Measurements from ENCODE around the gene UGT1A4.

The UGT1A4 gene

DNA sequence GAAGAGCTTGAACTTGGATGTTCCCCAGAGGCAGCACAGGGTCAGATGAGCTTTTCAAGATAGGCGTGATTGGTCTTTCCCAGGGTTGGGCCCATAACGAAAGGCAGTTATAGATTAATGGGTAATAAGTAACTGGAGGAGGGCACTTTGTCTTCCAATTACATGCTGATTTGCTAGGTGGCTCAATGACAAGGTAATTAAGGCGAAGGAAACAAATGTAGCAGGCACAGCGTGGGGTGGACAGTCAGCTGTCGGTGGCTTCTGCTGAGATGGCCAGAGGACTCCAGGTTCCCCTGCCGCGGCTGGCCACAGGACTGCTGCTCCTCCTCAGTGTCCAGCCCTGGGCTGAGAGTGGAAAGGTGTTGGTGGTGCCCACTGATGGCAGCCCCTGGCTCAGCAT lies at the start of gene UGT1A4:
TSS of gene UGT1A4 (plus strand) at position 185 of the 400 bp plus-strand sequence. CDS start at position 270, 85 bp downstream.
- no peaks in the 10 kb centered on the region for H3K9me3 Mint-ChIP-seq
- H3K4me3 Mint-ChIP-seq, result no peak within 1 kb of the TSS
- H3K27ac Mint-ChIP-seq, result no peak within 1 kb of the TSS
- no peaks in the 10 kb centered on the region for H3K36me3 Mint-ChIP-seq (ENCODE audit: low read depth)
- peaks cover 46% of the 10 kb centered on the region for H3K27me3 Mint-ChIP-seq
- H3K4me1 Mint-ChIP-seq (ENCODE audit: low read depth), result no peaks in the 10 kb centered on the region

DNA sequence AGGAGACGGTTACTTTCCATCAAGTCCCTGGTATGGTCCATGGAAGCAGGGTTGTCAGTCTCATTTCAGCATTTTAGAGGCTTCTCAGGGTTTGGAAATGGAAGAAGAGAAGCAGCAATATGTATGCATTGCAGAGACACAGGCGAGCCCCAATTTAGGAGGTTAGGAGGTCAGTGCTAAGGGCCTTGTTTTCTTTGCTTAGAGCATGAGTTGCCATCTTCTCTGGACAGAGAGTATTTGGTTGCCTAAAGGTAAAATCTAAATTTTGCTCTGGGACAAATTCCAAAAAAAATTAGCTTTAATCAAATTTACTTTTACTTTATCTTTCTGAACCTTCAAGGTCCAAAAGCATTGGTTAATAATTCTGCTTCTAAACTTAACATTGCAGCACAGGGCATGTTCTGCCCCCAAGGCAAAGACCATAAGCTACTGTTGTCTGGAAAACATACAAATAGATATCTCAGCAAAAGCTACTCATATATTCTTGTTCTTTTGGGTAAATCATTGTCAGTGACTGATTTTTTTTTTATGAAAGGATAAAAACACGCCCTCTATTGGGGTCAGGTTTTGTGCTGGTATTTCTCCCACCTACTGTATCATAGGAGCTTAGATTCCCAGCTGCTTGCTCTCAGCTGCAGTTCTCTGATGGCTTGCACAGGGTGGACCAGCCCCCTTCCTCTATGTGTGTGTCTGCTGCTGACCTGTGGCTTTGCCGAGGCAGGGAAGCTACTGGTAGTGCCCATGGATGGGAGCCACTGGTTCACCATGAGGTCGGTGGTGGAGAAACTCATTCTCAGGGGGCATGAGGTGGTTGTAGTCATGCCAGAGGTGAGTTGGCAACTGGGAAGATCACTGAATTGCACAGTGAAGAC lies 47.0 kb upstream of the UGT1A4 start, which contains the start of gene UGT1A9:
TSS of gene UGT1A9 (plus strand) at position 609 of the 872 bp plus-strand sequence. CDS start at position 646, 37 bp downstream.
- Mint-ChIP-seq H3K36me3 (ENCODE audit: low read depth) (no peaks in the 10 kb centered on the region), H3K27me3 (peaks cover 33% of the 10 kb centered on the region)

DNA sequence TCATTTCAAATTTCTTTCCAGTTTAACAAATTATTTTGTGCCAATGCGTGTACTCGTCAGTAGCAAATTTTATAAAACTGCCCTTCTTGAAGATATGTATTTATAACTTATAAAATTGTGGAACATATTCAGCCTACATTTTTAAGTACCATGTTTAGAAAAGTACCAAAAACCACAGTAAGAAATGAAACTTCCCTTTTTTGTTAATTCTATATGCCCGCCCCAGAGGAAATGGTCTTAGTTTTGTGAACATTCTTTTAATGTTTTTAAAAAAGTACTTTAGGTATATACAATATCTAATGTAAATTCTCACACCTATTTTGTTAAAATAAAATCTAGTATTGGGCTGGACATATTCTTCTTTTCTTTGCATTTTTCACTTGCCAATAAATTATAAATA lies 45.6 kb upstream of the UGT1A4 start:
- H3K9me3 Mint-ChIP-seq, result no peaks in the 10 kb centered on the region
- peaks cover 42% of the 10 kb centered on the region for H3K27me3 Mint-ChIP-seq

More for the DNA sequence above, 47.0 kb upstream of the UGT1A4 start, which contains the start of gene UGT1A9:
- Mint-ChIP-seq H3K27ac (no peak within 1 kb of the TSS), H3K4me3 (no peak within 1 kb of the TSS), H3K4me1 (ENCODE audit: low read depth) (no peaks in the 10 kb centered on the region), H3K9me3 (no peaks in the 10 kb centered on the region)

DNA sequence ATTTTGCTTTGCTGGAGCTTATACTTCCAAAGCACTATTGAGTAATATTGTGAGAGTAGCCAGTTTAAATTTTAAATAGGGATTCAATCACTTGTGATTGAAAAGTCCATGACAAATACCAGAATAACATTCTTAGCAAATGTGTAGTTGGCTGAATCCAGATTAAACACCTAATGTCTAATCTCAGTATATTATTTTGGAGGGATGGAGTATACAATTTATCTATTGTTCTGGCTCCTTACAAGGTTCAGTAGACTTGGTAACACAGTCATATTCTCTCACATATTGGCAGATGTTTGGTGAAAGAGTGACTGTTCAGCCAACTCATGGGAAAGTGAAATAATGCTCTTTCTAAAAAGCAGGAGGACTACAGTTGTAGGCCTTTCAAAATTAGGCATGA lies 44.6 kb upstream of the UGT1A4 start:
- Mint-ChIP-seq H3K9me3 (no peaks in the 10 kb centered on the region), H3K36me3 (ENCODE audit: low read depth) (no peaks in the 10 kb centered on the region)

More for the DNA sequence above, 45.6 kb upstream of the UGT1A4 start:
- H3K4me1 Mint-ChIP-seq (ENCODE audit: low read depth), result no peaks in the 10 kb centered on the region
- H3K36me3 Mint-ChIP-seq (ENCODE audit: low read depth), result no peaks in the 10 kb centered on the region
- H3K27ac Mint-ChIP-seq, result no peak overlapping the region
- H3K4me3 Mint-ChIP-seq, result no peak overlapping the region

DNA sequence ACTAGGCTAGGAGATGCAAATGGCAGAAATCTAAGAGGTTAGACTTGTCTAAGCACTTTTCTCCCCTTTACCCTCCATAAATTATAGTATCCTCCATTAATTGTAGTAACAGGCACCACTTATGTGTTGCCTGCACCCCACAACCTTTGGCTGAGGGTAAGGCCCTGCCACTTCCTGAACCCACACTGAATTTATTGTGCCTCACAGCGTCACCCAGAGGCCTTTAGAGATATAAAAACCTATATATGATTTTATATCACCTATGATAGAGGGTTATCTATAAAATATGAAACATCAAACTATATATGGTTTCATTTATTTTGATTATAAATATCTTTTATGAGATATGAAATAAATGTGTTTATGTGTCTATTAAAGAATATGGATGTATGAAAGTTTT lies 44.2 kb upstream of the UGT1A4 start:
- H3K36me3 Mint-ChIP-seq (ENCODE audit: low read depth), result no peaks in the 10 kb centered on the region
- no peak overlapping the region for H3K27ac Mint-ChIP-seq
- H3K4me3 Mint-ChIP-seq, result no peak overlapping the region
- H3K9me3 Mint-ChIP-seq, result no peaks in the 10 kb centered on the region
- no peaks in the 10 kb centered on the region for H3K4me1 Mint-ChIP-seq (ENCODE audit: low read depth)
- peaks cover 41% of the 10 kb centered on the region for H3K27me3 Mint-ChIP-seq

More for the DNA sequence above, 44.6 kb upstream of the UGT1A4 start:
- no peaks in the 10 kb centered on the region for H3K4me1 Mint-ChIP-seq (ENCODE audit: low read depth)
- H3K4me3 Mint-ChIP-seq, result no peak overlapping the region
- H3K27ac Mint-ChIP-seq, result no peak overlapping the region
- peaks cover 40% of the 10 kb centered on the region for H3K27me3 Mint-ChIP-seq

DNA sequence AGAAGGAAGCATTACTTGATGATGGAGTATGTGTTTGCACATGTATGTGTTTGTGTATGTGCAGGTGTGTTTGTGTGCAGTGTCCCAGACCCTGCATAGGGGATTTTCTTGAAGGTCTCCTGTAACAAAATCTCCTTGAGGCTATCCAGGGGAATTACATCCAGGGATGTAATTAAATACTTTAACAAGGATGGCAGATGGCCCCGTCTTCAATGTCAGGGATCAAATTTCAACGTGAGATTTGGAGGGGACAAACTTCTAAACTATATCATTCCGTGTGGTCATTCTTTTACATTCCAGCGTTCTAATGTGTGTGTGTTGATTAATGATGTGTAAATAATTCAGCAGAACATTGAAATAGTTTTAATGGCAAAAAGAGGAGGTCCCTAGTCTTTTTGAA lies 43.5 kb upstream of the UGT1A4 start:
- H3K27me3 Mint-ChIP-seq, result peaks cover 44% of the 10 kb centered on the region
- H3K27ac Mint-ChIP-seq, result no peak overlapping the region
- H3K9me3 Mint-ChIP-seq, result no peaks in the 10 kb centered on the region
- no peaks in the 10 kb centered on the region for H3K36me3 Mint-ChIP-seq (ENCODE audit: low read depth)
- no peak overlapping the region for H3K4me3 Mint-ChIP-seq
- H3K4me1 Mint-ChIP-seq (ENCODE audit: low read depth), result no peaks in the 10 kb centered on the region

DNA sequence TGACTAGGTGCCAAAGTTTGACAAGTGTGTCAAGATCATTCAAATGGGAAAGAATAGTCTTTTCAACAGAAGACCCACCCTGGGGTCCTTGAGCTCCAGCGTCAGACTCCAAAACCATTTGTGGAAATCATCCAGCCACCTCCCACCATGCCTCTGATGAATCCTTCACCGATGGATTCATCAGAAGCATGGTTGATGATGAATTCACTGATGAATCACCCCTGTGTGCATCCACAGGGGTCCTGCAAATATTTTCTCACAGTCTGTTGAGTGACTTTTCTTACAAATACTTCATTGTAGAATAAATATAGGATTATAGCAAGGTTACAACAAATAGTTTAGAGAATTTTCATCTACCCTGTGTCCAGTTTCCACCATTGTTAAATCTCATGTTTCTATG lies 42.5 kb upstream of the UGT1A4 start:
- H3K27ac Mint-ChIP-seq, result no peak overlapping the region
- no peak overlapping the region for H3K4me3 Mint-ChIP-seq

DNA sequence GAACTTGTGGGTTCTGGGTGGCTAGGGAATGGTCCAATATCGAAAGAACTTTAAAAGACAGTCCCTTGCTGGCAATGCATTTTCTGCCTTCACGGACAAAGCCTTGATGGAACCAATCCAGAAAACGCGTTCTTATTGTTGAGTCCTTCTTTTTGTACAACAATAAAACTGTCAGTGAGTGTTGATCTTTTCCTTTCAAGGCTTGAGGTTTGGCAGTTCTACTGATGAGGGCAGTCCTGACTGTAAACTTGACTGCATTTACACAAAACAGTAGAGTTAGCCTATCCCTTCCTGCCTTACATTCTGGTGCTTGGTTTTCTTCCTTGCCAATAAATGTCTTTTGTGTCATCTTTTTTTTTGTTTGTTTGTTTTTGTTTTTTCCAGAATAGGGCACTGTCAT lies 39.3 kb upstream of the UGT1A4 start:
- H3K27me3 Mint-ChIP-seq, result peaks cover 27% of the 10 kb centered on the region
- no peaks in the 10 kb centered on the region for H3K9me3 Mint-ChIP-seq
- no peak overlapping the region for H3K27ac Mint-ChIP-seq
- no peaks in the 10 kb centered on the region for H3K4me1 Mint-ChIP-seq (ENCODE audit: low read depth)
- H3K36me3 Mint-ChIP-seq (ENCODE audit: low read depth), result no peaks in the 10 kb centered on the region
- H3K4me3 Mint-ChIP-seq, result no peak overlapping the region

More for the DNA sequence above, 42.5 kb upstream of the UGT1A4 start:
- H3K4me1 Mint-ChIP-seq (ENCODE audit: low read depth), result no peaks in the 10 kb centered on the region
- no peaks in the 10 kb centered on the region for H3K9me3 Mint-ChIP-seq
- H3K36me3 Mint-ChIP-seq (ENCODE audit: low read depth), result no peaks in the 10 kb centered on the region
- H3K27me3 Mint-ChIP-seq, result peaks cover 40% of the 10 kb centered on the region

DNA sequence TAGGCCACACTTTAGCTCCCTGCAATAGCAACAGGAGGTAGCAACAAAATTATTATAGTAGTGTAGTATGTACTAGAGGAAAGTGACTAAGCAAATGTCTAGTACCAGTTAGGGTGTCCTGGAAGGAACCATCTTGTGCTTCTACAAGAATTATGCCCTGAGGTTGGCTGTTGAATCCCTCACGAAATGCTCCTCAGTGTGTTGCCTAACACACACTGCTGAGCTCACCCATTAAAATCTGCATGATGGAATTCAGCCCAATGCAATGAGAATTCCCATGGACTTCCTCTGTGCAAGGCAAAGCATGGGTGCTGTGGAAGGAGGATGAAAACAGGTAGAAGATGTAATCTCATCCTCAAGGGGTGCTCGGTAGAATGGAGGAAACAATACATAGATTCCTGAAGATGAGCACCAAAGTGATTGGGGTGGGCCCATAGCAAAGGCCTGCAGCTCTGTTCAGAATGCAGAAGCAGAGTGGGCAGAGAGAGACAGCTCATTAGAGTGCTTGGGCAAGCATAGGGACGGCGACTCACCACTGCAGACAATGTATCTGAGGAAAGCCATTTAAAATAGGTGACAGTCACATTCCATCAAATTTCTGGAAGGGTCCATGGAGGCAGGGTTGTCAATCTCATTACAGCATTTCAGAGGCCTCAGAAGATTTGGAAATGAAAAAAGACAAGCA lies 38.0 kb upstream of the UGT1A4 start:
- Mint-ChIP-seq H3K27me3 (peaks cover 27% of the 10 kb centered on the region), H3K27ac (no peak overlapping the region), H3K9me3 (no peaks in the 10 kb centered on the region), H3K4me1 (ENCODE audit: low read depth) (no peaks in the 10 kb centered on the region), H3K36me3 (ENCODE audit: low read depth) (no peaks in the 10 kb centered on the region), H3K4me3 (no peak overlapping the region)

DNA sequence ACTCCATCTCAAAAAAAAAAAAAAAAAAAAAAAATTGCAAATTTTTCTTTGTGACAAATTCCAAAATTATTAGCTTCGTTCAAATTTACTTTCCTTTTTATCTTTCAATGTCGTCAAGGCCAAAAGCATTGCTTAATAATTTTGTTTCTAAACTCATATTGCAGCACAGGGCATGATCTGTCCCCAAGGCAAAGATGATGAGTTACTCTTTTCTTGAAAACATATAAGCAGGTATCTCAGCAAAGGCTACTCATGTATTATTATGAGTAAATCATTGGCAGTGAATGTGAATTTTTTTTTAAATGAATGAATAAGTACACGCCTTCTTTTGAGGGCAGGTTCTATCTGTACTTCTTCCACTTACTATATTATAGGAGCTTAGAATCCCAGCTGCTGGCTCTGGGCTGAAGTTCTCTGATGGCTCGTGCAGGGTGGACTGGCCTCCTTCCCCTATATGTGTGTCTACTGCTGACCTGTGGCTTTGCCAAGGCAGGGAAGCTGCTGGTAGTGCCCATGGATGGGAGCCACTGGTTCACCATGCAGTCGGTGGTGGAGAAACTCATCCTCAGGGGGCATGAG lies 36.9 kb upstream of the UGT1A4 start, which contains the start of gene UGT1A7:
TSS of gene UGT1A7 (plus strand) at position 381 of the 579 bp plus-strand sequence. CDS start at position 418, 37 bp downstream.
- Mint-ChIP-seq H3K4me1 (ENCODE audit: low read depth) (no peaks in the 10 kb centered on the region), H3K27me3 (peaks cover 26% of the 10 kb centered on the region), H3K9me3 (no peaks in the 10 kb centered on the region), H3K36me3 (ENCODE audit: low read depth) (no peaks in the 10 kb centered on the region), H3K4me3 (no peak within 1 kb of the TSS), H3K27ac (no peak within 1 kb of the TSS)

DNA sequence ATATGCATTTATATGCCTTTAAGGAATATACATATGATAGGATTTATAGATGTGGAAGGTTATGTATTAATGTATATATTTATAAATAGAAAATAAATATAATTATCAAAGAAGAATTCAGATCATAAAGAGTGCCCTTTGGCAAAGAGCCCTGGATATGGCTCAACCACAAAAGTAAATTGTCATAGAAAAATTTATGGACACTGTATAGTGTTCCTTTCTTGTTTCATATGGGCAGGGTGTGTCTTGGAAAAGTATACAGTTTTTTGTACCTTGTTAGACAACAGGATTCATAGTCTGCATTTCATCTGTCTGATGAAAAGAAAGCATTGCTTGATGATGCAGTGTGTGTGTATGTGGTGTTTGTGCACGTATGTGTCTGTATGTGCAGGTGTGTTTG lies 33.9 kb upstream of the UGT1A4 start:
- no peak overlapping the region for H3K27ac Mint-ChIP-seq
- H3K4me3 Mint-ChIP-seq, result no peak overlapping the region
- H3K9me3 Mint-ChIP-seq, result no peaks in the 10 kb centered on the region
- H3K27me3 Mint-ChIP-seq, result peaks cover 10% of the 10 kb centered on the region
- H3K4me1 Mint-ChIP-seq (ENCODE audit: low read depth), result no peaks in the 10 kb centered on the region
- H3K36me3 Mint-ChIP-seq (ENCODE audit: low read depth), result no peaks in the 10 kb centered on the region

DNA sequence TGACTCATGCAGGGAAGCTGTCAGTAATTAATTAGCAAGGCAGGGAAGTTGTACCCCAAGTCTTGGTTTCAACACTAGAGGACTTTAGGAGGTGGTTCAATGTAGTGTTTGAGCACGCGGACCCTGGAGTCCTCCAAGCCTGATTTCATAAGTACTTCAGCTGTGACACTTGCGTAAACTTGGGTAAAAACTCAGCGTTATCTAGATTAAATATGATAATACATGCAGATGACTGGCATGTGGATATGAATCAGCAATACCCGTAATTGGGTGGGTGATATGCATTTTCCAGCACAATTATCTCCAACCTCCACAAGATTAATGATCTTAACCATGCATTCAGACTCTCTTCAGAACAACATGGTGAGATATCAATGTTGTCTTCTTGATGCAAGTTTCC lies 31.6 kb upstream of the UGT1A4 start:
- H3K27ac Mint-ChIP-seq, result no peak overlapping the region
- H3K9me3 Mint-ChIP-seq, result no peaks in the 10 kb centered on the region
- H3K36me3 Mint-ChIP-seq (ENCODE audit: low read depth), result no peaks in the 10 kb centered on the region
- no peaks in the 10 kb centered on the region for H3K4me1 Mint-ChIP-seq (ENCODE audit: low read depth)
- H3K27me3 Mint-ChIP-seq, result peaks cover 5% of the 10 kb centered on the region
- no peak overlapping the region for H3K4me3 Mint-ChIP-seq

DNA sequence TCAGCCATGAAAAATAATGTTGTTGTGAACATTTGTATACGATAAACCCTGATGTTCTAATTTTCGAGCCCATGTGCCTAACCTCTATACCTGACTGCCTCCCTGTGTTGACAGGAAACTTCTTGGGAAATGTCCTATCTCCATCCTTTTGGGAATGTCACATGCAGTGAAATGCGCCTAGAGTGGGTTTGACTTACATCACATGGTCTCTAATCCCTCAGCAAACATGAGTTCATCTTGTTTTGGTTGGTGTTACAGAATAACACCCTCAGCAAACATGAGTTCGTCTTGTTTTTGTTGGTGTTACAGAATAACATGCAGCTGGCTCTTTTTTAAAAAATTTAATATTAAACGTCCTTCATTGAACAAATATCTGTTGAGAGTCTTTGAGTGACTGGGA lies 30.2 kb upstream of the UGT1A4 start:
- H3K36me3 Mint-ChIP-seq (ENCODE audit: low read depth), result no peaks in the 10 kb centered on the region
- peaks cover 9% of the 10 kb centered on the region for H3K27me3 Mint-ChIP-seq
- H3K27ac Mint-ChIP-seq, result no peak overlapping the region
- H3K9me3 Mint-ChIP-seq, result no peaks in the 10 kb centered on the region
- no peak overlapping the region for H3K4me3 Mint-ChIP-seq
- no peaks in the 10 kb centered on the region for H3K4me1 Mint-ChIP-seq (ENCODE audit: low read depth)

DNA sequence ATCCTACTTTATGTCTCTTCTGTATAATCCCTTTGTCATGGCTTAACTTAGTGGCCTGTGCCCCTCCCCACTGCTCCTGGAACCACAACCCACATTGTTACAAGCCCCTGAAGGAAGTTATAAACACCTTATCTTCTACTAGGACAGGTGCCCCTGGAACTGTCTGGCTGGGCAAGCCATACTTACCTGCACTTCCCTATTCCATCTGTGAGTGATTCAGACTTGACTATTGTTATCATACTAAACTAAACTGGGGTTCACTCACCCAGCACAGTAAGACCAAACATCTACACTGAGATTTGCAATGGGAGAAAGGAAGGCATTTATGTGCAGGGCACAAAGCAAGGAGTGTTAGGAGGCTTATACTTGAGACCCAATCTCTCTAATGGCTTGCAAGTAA lies 29.5 kb upstream of the UGT1A4 start:
- Mint-ChIP-seq H3K4me3 (no peak overlapping the region), H3K36me3 (ENCODE audit: low read depth) (no peaks in the 10 kb centered on the region), H3K9me3 (no peaks in the 10 kb centered on the region), H3K4me1 (ENCODE audit: low read depth) (no peaks in the 10 kb centered on the region), H3K27me3 (peaks cover 9% of the 10 kb centered on the region), H3K27ac (no peak overlapping the region)

DNA sequence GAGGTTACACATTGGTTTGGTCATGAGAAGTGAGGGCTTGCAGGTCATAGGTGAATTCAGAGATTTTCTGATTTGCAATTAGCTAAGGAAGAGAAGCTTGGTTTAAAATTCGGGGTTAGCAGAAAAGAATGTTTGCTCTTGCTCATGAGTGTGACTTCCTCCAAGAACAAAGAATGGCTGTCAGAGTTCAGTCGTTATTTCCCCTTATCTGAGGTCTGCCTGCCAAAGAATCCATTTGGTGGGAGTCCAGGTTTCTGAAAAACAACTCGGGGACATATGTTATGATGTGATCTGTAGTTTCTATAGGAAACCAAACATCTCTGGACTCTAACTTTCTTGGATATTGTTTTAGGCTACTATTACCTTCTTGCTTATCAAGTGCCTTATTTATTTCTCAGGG lies 29.0 kb upstream of the UGT1A4 start:
- no peaks in the 10 kb centered on the region for H3K4me1 Mint-ChIP-seq (ENCODE audit: low read depth)
- H3K27ac Mint-ChIP-seq, result no peak overlapping the region
- peaks cover 9% of the 10 kb centered on the region for H3K27me3 Mint-ChIP-seq
- no peaks in the 10 kb centered on the region for H3K36me3 Mint-ChIP-seq (ENCODE audit: low read depth)
- H3K4me3 Mint-ChIP-seq, result no peak overlapping the region
- H3K9me3 Mint-ChIP-seq, result no peaks in the 10 kb centered on the region
